Measurements from ENCODE around the gene RBKS.

- TF ChIP-seq, protein P1, sequence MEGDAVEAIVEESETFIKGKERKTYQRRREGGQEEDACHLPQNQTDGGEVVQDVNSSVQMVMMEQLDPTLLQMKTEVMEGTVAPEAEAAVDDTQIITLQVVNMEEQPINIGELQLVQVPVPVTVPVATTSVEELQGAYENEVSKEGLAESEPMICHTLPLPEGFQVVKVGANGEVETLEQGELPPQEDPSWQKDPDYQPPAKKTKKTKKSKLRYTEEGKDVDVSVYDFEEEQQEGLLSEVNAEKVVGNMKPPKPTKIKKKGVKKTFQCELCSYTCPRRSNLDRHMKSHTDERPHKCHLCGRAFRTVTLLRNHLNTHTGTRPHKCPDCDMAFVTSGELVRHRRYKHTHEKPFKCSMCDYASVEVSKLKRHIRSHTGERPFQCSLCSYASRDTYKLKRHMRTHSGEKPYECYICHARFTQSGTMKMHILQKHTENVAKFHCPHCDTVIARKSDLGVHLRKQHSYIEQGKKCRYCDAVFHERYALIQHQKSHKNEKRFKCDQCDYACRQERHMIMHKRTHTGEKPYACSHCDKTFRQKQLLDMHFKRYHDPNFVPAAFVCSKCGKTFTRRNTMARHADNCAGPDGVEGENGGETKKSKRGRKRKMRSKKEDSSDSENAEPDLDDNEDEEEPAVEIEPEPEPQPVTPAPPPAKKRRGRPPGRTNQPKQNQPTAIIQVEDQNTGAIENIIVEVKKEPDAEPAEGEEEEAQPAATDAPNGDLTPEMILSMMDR (IDR thresholded peaks at IDR 0.05): no peak
- TF ChIP-seq POLR2A (IDR thresholded peaks at IDR 0.05): no peak
Measured at GRCh38 chr2:27897717-27898116, 7.5 kb upstream of the RBKS start.
